Right cardiac atrium (tissue), 5 donors: ENCODE data around the gene ART4. TPM values are rescaled to one million over a fixed set of nuclear protein-coding genes. Genes with fewer than 3 reads are reported as not detected.

ENCODE experiments used
- ATAC-seq, 2 donors: fragments of 200-7000 bp; cut with Tn5 transposase; one replicate each; pipeline versions ENCODE4 v1.8.0 to v1.9.1; 2020; ENCODE audit warnings: moderate library complexity in 2 of 2, mild to moderate bottlenecking in 1 of 2
- DNase-seq, 3 donors: peaks; one replicate each; pipeline ENCODE4 v3.0.0-alpha.2; 2020
- H3K27ac ChIP-seq: one replicate; pipeline ENCODE4 v1.5.1; 2013; ENCODE audit warnings: mild to moderate bottlenecking, low read length, control low read depth, moderate library complexity
- H3K27me3 ChIP-seq: one replicate; pipeline ENCODE4 v1.6.1; 2013; ENCODE audit not compliant: control insufficient read depth, insufficient read depth
- H3K4me1 ChIP-seq: one replicate; pipeline ENCODE4 v1.6.1; 2013; ENCODE audit warnings: low read length; ENCODE audit not compliant: control insufficient read depth, insufficient read depth
- H3K4me3 ChIP-seq: one replicate; pipeline ENCODE4 v1.5.1; 2013; ENCODE audit warnings: low read length, control low read depth
- H3K9me3 ChIP-seq: one replicate; pipeline ENCODE4 v1.6.1; 2013; ENCODE audit warnings: low read length; ENCODE audit not compliant: control insufficient read depth
- WGBS: extraction: QIAGEN DNeasy Blood & Tissue Kit; methylation state at CpG from one replicate; pipeline ENCODE4 v1.1.7; 2013; 5-methylcytosine and 5-hydroxymethylcytosine counted together
- intact Hi-C, 4 donors: fragments of 100-400 bp; cut with DNase I; formaldehyde crosslinking; loops; one replicate each; pipeline versions ENCODE4 v1.11.0 to v1.14.0; 2022 to 2023
- long read RNA-seq, 4 donors: library from polyadenylated mRNA; unstranded; transcript quantifications; one replicate each; pipeline ENCODE4 v2.0.0, GENCODE V29; 2020 to 2021
- polyA plus RNA-seq: library from polyadenylated mRNA; stranded (reverse); fragments of 200-250 nt; gene quantifications from one replicate; pipeline ENCODE4 v1.2.3, GENCODE V29; 2013
- total RNA-seq, 4 donors: library from RNA; stranded (reverse); fragmentation: NEBNext Ultra II Directional; extraction: Animal tissue kit (Norgen Biotek cat#: 25700); gene quantifications; one replicate each; pipeline ENCODE4 v1.2.1, GENCODE V29; 2021
- donor health status: healthy with polysubstance abuse.
- donor health status: DM: no; HTN: yes; CAD: no.
- donor health status: DM: no; HTN: no; CAD: no.
- donor health status: DM: no; HTN: yes; CAD: no; lungs with severe emphysema.
- donor health status: DM: yes; HTN: yes; CAD: no.

ART4 gene, protein sequence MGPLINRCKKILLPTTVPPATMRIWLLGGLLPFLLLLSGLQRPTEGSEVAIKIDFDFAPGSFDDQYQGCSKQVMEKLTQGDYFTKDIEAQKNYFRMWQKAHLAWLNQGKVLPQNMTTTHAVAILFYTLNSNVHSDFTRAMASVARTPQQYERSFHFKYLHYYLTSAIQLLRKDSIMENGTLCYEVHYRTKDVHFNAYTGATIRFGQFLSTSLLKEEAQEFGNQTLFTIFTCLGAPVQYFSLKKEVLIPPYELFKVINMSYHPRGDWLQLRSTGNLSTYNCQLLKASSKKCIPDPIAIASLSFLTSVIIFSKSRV
- total RNA-seq (10 to 100 TPM in 2 of 4 donors, 1 to 10 TPM in 2; 9.2 to 13.2 (median 10.2) TPM), polyA plus RNA-seq (6.8 TPM)
- long read RNA-seq, donor 1, full-length matches to known transcripts: 17 of 21 reads
- long read RNA-seq, donor 1, partial matches to known transcripts: 0 of 21 reads
- long read RNA-seq, donor 1, other reads (novel, unspliced or antisense): 4 of 21 reads
- long read RNA-seq, donor 2, full-length matches to known transcripts: 10 of 11 reads
- long read RNA-seq, donor 2, partial matches to known transcripts: 0 of 11 reads
- long read RNA-seq, donor 2, other reads (novel, unspliced or antisense): 1 of 11 reads
- long read RNA-seq, donor 3, full-length matches to known transcripts: 47 of 49 reads
- long read RNA-seq, donor 3, partial matches to known transcripts: 1 of 49 reads
- long read RNA-seq, donor 3, other reads (novel, unspliced or antisense): 1 of 49 reads
- long read RNA-seq, donor 4, full-length matches to known transcripts: 4 of 6 reads
- long read RNA-seq, donor 4, partial matches to known transcripts: 0 of 6 reads
- long read RNA-seq, donor 4, other reads (novel, unspliced or antisense): 2 of 6 reads

DNA sequence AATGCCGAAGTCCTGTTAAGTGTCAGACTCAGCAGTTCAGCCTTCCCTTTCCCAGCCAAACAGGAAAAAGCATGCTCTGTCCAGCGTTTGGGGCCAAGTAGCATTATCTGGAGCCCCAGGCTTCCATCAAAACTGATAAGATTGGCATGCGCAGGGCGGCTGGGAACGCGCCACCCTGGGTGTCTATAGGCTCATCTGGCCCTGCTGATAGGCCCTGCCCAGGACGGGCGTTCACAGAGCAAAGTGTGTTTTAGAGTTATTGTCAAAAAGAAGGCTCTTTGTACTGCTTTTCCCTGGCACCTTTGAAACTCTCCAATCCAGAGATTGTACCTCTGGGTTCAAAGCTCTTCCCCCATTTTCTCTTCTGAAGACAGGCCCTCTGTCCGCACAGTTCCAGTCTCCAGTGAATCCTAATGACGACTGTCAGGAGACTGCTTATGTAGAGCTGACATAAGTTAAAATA lies at the start of gene ART4:
Gene ART4, minus strand, starts transcription at position 102 of the 463 bp plus-strand sequence. CDS start 413 bp downstream, outside the sequence.
- WGBS: 19% methylated on average over 10 of the region's 10 CpGs
- Histone ChIP-seq H3K4me3 (peak within 1 kb of the TSS; percentile 80), H3K27me3 (no peaks in the 10 kb centered on the region), H3K4me1 (peaks cover 13% of the 10 kb centered on the region), H3K27ac (peak within 1 kb of the TSS; percentile 91), H3K9me3 (no peaks in the 10 kb centered on the region)
- DNase-seq (peak; percentile 78 to 92 (median 89)), ATAC-seq (peak; percentile 73 to 87)
- intact Hi-C loops: loop anchor here in 2 of 4 donors (5.0 to 10.0 kb wide), 2 partner anchors 69 to 149 kb away; a partner anchor contains a TSS

DNA sequence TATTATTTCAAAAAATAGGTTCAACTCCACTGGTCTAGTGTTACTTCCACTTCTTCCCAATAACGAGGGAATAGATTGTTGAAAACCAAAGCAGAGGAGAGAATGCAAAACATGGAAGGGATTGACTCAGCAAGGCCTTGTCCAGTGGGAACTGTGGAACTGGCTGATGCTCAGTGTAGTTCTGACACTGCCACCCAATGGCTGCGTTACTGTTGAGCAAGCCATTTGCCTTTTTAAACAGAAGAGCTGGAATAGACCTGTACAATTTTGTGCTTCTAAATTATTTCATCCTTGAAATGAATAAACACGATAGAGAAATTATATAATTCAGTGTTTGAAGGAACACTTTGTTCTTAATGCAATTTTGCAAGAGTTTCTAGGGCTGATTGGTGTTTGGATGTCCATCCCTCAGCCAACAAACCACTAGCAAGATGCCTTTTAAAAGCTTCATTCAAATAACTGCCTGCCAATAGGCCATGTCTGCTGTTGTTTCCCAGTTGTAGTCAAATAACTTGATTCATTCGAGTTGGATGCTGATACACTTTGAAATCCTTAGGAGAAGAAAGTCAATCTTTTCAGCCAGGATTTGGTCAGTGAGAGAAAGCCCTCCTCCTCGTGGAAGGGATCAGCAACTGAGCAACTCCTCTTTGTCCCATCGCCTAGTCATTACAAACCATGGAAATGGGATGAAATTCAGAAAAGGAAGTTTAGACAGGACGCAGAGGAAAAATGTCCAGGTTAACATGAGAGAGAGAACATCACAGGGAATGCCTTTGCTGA lies 49.6 kb upstream of the ART4 start:
- H3K9me3 ChIP-seq: no peaks in the 10 kb centered on the region
- no peaks in the 10 kb centered on the region for H3K27me3 ChIP-seq
- WGBS: 44% methylated on average over 7 of the region's 7 CpGs
- DNase-seq: peak; percentile 58 to 85 (median 68)
- ATAC-seq: peak; percentile 88 to 93
- H3K4me3 ChIP-seq: no peak overlapping the region
- intact Hi-C loops: no loop called here
- H3K4me1 ChIP-seq: peaks cover 11% of the 10 kb centered on the region
- H3K27ac ChIP-seq: peak overlapping the region; percentile 85

DNA sequence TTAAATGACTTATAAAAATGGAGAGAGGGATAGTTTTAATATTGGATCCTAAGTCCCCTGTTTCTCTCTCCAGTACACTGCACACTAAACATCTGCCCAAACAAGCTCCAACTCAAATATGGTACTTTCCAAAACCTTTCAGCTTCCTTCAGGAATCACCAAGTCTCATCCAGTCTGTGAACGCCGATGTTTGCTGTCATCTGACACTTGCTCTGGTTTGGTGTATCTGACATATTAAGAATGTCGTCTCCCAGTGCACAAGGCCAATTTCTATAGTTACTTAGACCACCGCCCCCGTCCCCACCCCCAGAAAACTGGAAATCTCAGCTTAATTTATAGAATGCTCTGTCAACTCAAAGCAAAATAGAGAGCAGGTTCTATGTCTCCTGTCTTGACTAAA lies 47.4 kb upstream of the ART4 start:
- H3K27ac ChIP-seq: no peak overlapping the region
- intact Hi-C loops: no loop called here
- DNase-seq: no peak

DNA sequence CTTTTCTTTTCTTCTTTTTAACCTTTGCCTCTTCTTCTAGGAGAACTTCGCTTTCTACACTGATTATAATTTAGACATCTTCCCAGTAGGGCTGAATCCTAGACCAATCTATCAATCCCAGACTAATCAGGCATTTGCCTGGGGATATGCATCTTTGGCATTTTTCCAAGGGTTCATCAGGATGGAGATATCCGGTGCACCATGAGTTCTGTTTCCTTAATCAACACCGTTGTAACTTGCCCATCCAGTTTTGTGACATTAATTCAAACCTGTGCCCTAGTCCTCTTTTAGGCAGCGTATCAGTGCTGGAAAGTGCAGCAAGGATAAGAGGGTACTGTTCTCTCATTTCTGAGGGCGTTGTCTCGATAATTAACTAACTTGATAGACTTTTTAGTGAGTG lies 42.9 kb upstream of the ART4 start:
- peak in 1 of 2 donors; percentile 5 for ATAC-seq
- Histone ChIP-seq H3K4me3 (peak overlapping the region; percentile 66), H3K27me3 (no peaks in the 10 kb centered on the region), H3K4me1 (peaks cover 6% of the 10 kb centered on the region), H3K27ac (peak overlapping the region; percentile 84), H3K9me3 (no peaks in the 10 kb centered on the region)
- WGBS: 62% methylated on average over 6 of the region's 6 CpGs
- no peak for DNase-seq
- intact Hi-C loops: loop anchor here in 3 of 4 donors (5.0 kb wide), 2 partner anchors 34 to 39 kb away; no protein-coding TSS in a partner anchor

More for the DNA sequence above, 47.4 kb upstream of the ART4 start:
- no peak for ATAC-seq
- Histone ChIP-seq H3K27me3 (no peaks in the 10 kb centered on the region), H3K9me3 (no peaks in the 10 kb centered on the region), H3K4me1 (peaks cover 12% of the 10 kb centered on the region), H3K4me3 (no peak overlapping the region)
- WGBS: 76% methylated on average over 5 of the region's 5 CpGs

DNA sequence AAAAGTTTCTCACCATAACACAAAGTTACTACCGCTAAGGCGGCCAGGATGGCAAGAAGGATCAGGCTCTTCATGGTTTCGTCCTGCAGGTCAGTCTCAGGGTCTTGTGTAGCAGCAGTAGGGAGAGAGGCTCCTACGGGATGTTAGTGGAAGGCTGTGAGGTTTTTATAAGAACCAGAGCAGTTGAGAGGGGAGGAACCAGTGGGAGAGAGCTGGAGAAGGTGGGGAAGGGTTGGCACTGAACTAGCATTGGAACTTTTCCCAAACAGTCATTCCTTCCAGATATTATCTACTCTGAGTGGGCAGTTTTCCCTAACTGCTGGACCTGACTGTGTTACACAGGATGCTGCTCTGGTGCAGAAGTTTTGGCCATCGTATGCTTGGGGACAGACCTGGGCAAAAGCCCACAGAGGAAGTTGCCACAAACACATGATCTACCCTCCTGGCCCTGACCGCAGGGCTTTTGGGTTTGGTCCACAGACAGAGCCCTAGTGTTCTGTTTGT lies 42.4 kb upstream of the ART4 start, which contains the start of gene MGP:
Gene MGP, minus strand, starts transcription at position 137 of the 504 bp plus-strand sequence. Its CDS starts 63 bp downstream, at position 74.
- intact Hi-C loops: loop anchor here in 3 of 4 donors (5.0 kb wide), 2 partner anchors 33 to 38 kb away; no protein-coding TSS in a partner anchor
- DNase-seq (peak; percentile 64 to 84 (median 77)), ATAC-seq (peak; percentile 92 to 94)
- H3K4me3 ChIP-seq: peak within 1 kb of the TSS; percentile 66
- H3K27me3 ChIP-seq: no peaks in the 10 kb centered on the region
- WGBS: 18% methylated on average over 6 of the region's 6 CpGs
- H3K4me1 ChIP-seq: peaks cover 6% of the 10 kb centered on the region
- peak within 1 kb of the TSS; percentile 95 for H3K27ac ChIP-seq
- no peaks in the 10 kb centered on the region for H3K9me3 ChIP-seq

DNA sequence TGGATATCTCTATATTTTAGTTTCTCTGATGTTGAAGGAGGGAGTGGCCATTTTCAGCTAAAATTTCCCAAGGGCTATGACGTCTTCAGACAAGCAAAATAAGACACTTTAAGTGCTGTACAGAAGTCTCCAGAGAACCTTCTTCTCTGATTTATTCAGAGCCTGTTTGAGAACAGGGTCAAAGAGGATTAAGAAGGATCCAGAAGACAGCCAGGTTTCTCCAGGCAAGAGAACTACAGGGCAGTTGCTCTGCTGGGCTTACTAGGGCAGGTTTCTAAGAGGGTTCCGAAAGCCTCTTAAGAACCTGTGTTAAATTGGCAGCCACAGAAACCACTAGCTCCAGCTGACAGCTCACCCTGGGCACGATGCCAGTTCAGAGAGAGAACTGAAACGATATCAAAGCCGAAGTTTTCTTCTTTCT lies 41.1 kb upstream of the ART4 start:
- Histone ChIP-seq H3K9me3 (no peaks in the 10 kb centered on the region), H3K27ac (peak overlapping the region; percentile 95), H3K4me3 (peak overlapping the region; percentile 44), H3K27me3 (no peaks in the 10 kb centered on the region), H3K4me1 (peaks cover 6% of the 10 kb centered on the region)
- peak; percentile 73 to 77 for ATAC-seq
- intact Hi-C loops: no loop called here
- WGBS: 2% methylated on average over 5 of the region's 5 CpGs
- peak; percentile 87 to 93 (median 89) for DNase-seq

DNA sequence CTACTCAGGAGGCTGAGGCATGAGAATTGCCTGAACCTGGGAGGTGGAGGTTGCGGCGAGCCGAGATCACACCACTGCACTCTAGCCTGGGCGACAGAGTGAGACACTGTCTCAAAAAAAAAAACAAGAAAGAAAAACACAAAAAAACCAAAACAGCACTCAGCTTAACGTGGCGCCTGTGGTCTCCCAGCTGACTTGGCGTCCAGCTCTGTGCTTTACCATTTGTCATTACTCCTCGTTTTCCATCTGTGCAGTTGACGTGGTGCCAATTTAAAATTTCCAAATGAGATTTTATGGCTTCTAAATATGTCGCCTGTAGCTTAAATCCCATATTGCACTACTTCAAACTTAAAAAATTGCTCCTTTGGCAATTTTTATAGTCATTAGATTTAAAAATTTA lies 40.4 kb upstream of the ART4 start:
- no peak overlapping the region for H3K27ac ChIP-seq
- no peaks in the 10 kb centered on the region for H3K9me3 ChIP-seq
- ATAC-seq: no peak
- no peaks in the 10 kb centered on the region for H3K27me3 ChIP-seq
- WGBS: 55% methylated on average over 10 of the region's 10 CpGs
- H3K4me1 ChIP-seq: peaks cover 4% of the 10 kb centered on the region
- H3K4me3 ChIP-seq: peak overlapping the region; percentile 59
- DNase-seq: peak in 1 of 3 donors; percentile 30
- intact Hi-C loops: no loop called here

DNA sequence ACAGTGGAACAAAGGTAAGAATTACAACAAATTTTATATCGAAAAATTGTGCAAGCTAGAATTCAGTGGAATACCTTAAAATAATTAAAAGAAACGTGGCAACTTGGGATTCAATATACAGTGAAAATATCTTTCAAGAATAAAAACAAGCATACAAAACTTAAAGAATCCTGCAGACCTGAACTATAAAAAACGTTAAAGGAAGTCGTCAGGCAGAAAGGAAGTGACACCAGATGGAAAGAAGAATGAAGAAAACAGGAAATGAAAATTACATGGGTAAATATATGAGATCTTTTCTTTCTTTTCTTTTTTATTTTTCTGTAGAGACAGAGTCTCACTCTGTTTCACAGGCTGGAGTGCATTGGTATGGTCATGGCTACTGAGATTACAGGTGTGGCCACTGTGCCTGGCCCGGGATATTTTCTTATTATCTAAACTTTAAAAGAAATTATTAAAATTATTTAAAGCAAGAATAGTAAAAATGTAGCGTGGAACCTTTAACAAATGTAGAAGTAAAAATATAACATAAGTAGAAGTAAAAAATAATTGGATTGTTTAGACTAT lies 37.6 kb upstream of the ART4 start:
- intact Hi-C loops: no loop called here
- 77% methylated on average over 6 of the region's 6 CpGs for WGBS
- ATAC-seq (no peak), DNase-seq (no peak)
- H3K4me1 ChIP-seq: peaks cover 2% of the 10 kb centered on the region
- H3K4me3 ChIP-seq: no peak overlapping the region
- H3K27ac ChIP-seq: no peak overlapping the region
- no peaks in the 10 kb centered on the region for H3K27me3 ChIP-seq
- no peaks in the 10 kb centered on the region for H3K9me3 ChIP-seq

DNA sequence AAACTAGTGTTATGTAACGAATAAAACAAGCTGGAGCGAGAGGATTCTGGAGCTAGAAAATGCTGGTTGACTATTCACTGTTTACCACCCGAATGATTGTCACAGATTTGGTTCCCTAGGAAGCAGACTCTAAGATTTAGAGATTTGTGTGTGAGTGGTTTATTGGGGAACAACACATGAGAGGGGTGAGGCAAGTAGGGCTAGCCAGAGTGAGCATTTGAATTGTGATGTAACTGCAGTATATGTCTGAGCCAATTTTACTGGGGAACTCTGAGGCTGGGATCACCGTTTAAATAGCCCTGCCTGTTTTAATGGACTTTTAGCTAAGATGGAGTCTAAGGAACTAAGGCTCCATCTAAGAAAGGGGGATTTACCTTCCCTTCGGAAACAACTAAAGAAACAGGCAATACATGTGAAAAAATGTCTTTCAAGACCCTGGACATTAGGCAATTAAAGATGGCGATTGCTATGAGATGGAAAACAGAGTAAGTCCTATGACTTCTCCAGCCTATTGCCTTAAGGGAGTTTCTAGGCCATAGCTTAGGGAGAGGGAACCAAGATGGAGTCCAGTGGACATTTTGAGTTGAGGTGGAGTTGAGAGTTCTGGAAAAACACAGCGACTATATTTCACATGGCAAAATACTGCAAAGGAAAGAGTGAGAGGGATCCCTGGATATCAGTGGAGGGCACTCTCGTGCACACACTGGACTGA lies 36.1 kb upstream of the ART4 start:
- H3K27ac ChIP-seq: no peak overlapping the region
- peak; percentile 55 to 57 for ATAC-seq
- no peaks in the 10 kb centered on the region for H3K9me3 ChIP-seq
- no peaks in the 10 kb centered on the region for H3K4me1 ChIP-seq
- 85% methylated on average over 8 of the region's 8 CpGs for WGBS
- no peaks in the 10 kb centered on the region for H3K27me3 ChIP-seq
- DNase-seq: no peak
- intact Hi-C loops: no loop called here
- H3K4me3 ChIP-seq: no peak overlapping the region
